ENCODE data around the gene LGALS9.
"Not testable (repeated sequence)": the region's sequence is repeated elsewhere in the genome, so short reads cannot be mapped to it uniquely, and the experiment has no call there.

DNA sequence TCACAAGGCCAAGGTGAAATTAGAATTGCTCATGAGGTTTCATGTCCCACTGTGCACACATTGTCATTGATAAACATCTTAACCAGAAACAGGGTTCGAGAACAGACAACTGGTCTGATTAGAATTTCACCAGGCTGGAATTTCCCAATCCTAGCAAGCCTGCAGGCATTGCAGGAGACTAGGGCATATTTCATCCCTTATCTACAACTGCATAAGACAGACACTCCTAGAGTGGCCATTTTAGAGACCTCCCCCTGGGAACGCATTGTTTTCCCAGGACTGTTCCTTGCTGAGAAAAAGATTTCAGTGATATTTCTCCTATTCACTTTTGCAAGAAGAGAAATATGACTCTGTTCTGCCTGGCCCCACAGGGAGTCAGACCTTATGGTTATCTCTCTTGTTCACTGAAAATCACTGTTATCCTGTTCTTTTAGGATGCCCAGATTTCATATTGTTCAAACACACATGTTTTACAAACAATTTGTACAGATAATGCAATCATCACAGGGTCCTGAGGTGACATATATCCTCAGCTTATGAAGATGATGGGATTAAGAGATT lies 64.3 kb downstream of the LGALS9 start:
- TF ChIP-seq EZH2 (IDR thresholded peaks at IDR 0.05; ENCODE audit: borderline replicate concordance, insufficient read depth, low read length, poor library complexity, severe bottlenecking); EP300 (conservative IDR thresholded peaks at IDR 0.05; ENCODE audit: poor library complexity, severe bottlenecking): not testable (repeated sequence)

Data from neural cell (in vitro differentiated cells).